OCI-LY7 (cell line): Measurements from ENCODE around the gene SLC5A11. TPM values are rescaled to one million over a fixed set of nuclear protein-coding genes. Genes with fewer than 3 reads are reported as not detected.

Experiments used
- BruUV-seq: library from RNA; stranded (reverse); fragments of 400-500 nt; replicated peaks from 2 replicates; lab custom pipeline; 2021; lab: Mats Ljungman, UMichigan
- CTCF ChIA-PET: fragments of 300-600 bp; sonication (Branson Sonifier 250); formaldehyde crosslinking; loops from one replicate; lab custom pipeline; 2022; ENCODE audit warnings: antibody characterized with exemption; ENCODE audit not compliant: unreplicated experiment; lab: Charles Lee
- POLR2A ChIA-PET: fragments of 300-600 bp; sonication (Branson Sonifier 250); formaldehyde crosslinking; loops from one replicate; lab custom pipeline; 2022; ENCODE audit warnings: antibody characterized with exemption; lab: Charles Lee
- DNase-seq: peaks from one replicate; pipeline ENCODE4 v3.0.0-alpha.2; 2015; ENCODE audit warnings: low spot score
- H2AFZ ChIP-seq: fragments of 200-600 bp; sonication (generic), shearing (Covaris generic); 2 replicates; pipeline ENCODE4 v1.6.1; 2014; ENCODE audit warnings: mild to moderate bottlenecking, antibody characterized with exemption, low read length, moderate library complexity
- H3K27ac ChIP-seq: fragments of 200-600 bp; sonication (generic); 2 replicates; pipeline ENCODE4 v1.5.1; 2014; ENCODE audit warnings: mixed run types, low read depth, mild to moderate bottlenecking, moderate library complexity, low read length, inconsistent platforms; ENCODE audit not compliant: poor library complexity, severe bottlenecking
- H3K36me3 ChIP-seq: fragments of 200-600 bp; sonication (generic); 2 replicates; pipeline ENCODE4 v1.6.1; 2014; ENCODE audit warnings: mild to moderate bottlenecking, antibody characterized with exemption, low read length, moderate library complexity, mixed read lengths; ENCODE audit not compliant: insufficient read depth
- H3K4me1 ChIP-seq: fragments of 200-600 bp; sonication (generic); 2 replicates; pipeline ENCODE4 v1.5.1; 2014; ENCODE audit warnings: mild to moderate bottlenecking, low read length; ENCODE audit not compliant: insufficient read depth, poor library complexity, severe bottlenecking
- H3K4me2 ChIP-seq: fragments of 200-600 bp; sonication (generic); 2 replicates; pipeline ENCODE4 v1.6.1; 2014; ENCODE audit warnings: mild to moderate bottlenecking, low read length
- H3K4me3 ChIP-seq: fragments of 200-600 bp; sonication (generic); 2 replicates; pipeline ENCODE4 v1.5.1; 2014; ENCODE audit warnings: mild to moderate bottlenecking, low read depth, low read length; ENCODE audit not compliant: poor library complexity, severe bottlenecking
- H3K79me2 ChIP-seq: fragments of 200-600 bp; sonication (generic); 2 replicates; pipeline ENCODE4 v1.6.1; 2016; ENCODE audit warnings: low read depth, mild to moderate bottlenecking, low read length, moderate library complexity, mixed read lengths; ENCODE audit not compliant: insufficient read depth
- H3K9me2 ChIP-seq: fragments of 200-600 bp; sonication (generic); 2 replicates; pipeline ENCODE4 v1.6.1; 2016; ENCODE audit warnings: mild to moderate bottlenecking, low read length, mixed read lengths; ENCODE audit not compliant: insufficient read depth
- H3K9me3 ChIP-seq: fragments of 200-600 bp; sonication (generic); 2 replicates; pipeline ENCODE4 v1.6.1; 2014; ENCODE audit warnings: mild to moderate bottlenecking, mixed run types, low read length, mixed read lengths
- H4K20me1 ChIP-seq: fragments of 200-600 bp; sonication (generic); 2 replicates; pipeline ENCODE4 v1.6.1; 2014; ENCODE audit warnings: mild to moderate bottlenecking, antibody characterized with exemption, low read length, moderate library complexity, mixed read lengths; ENCODE audit not compliant: insufficient read depth
- CTCF ChIP-seq: fragments of 200-600 bp; sonication (generic); conservative IDR thresholded peaks from 2 replicates; pipeline ENCODE4 v1.5.1; 2014; ENCODE audit warnings: mild to moderate bottlenecking, antibody characterized with exemption, low read length, moderate library complexity, mixed read lengths
- EZH2phosphoT487 ChIP-seq: fragments of 200-600 bp; sonication (generic); IDR thresholded peaks from 2 replicates; pipeline ENCODE4 v1.6.1; 2018; ENCODE audit warnings: low read depth, borderline replicate concordance, mild to moderate bottlenecking, mixed run types, antibody characterized with exemption, low read length, moderate library complexity, mixed read lengths
- intact Hi-C: fragments of 100-400 bp; cut with micrococcal nuclease; formaldehyde crosslinking; loops from one replicate; pipeline ENCODE4 v1.10.0; 2022; ENCODE audit not compliant: unreplicated experiment
- total RNA-seq, 2 experiments: library from RNA; depleted of rRNA in 1 of 2; stranded (reverse); fragments of >200 nt in 1 of 2; shearing (Covaris generic) in 1 of 2; gene quantifications; 2 replicates each; pipeline ENCODE4 v1.2.3, GENCODE V29; 2014 to 2022

The SLC5A11 gene
- total RNA-seq, 2 experiments from 2014 or later = 1.0 TPM

- Histone ChIP-seq H3K4me2 (no peak overlapping the region), H3K36me3 (no peaks in the 10 kb centered on the region), H3K9me3 (0 out of 2 replicates have a peak, but pooled peaks cover 8% of the 10 kb centered on the region), H3K4me3 (no peak overlapping the region), H4K20me1 (no peaks in the 10 kb centered on the region), H3K27ac (no peak overlapping the region), H2AFZ (no peak overlapping the region), H3K79me2 (no peaks in the 10 kb centered on the region), H3K9me2 (no peaks in the 10 kb centered on the region), H3K4me1 (no peaks in the 10 kb centered on the region)
- ChIA-PET POLR2A (interaction anchor here (0.7 kb wide), 1 partner anchor 297 kb away, joined by 4 read pairs; no protein-coding TSS in a partner anchor), CTCF (no interaction called here)
- TF ChIP-seq EZH2phosphoT487 (no peak), CTCF (no peak)
- DNase-seq = no peak
- no TSS peak for BruUV-seq
- intact Hi-C loops = no loop called here
These were observed 15.7 kb downstream of the SLC5A11 start for GRCh38 chr16:24861461-24861860.

GRCh38 chr16:24863582-24864437, 18.0 kb downstream of the SLC5A11 start:
- Histone ChIP-seq H3K4me3 (no peak overlapping the region), H3K4me2 (no peak overlapping the region), H3K36me3 (no peaks in the 10 kb centered on the region), H3K27ac (no peak overlapping the region), H2AFZ (no peak overlapping the region), H3K9me3 (0 out of 2 replicates have a peak, but pooled peaks cover 8% of the 10 kb centered on the region), H3K4me1 (no peaks in the 10 kb centered on the region), H3K9me2 (no peaks in the 10 kb centered on the region), H3K79me2 (no peaks in the 10 kb centered on the region), H4K20me1 (no peaks in the 10 kb centered on the region)
- no TSS peak for BruUV-seq
- no peak for DNase-seq
- ChIA-PET CTCF (no interaction called here), POLR2A (interaction anchor here (1.4 kb wide), 1 partner anchor 12 kb away, joined by 4 read pairs; no protein-coding TSS in a partner anchor)
- intact Hi-C loops = no loop called here
- TF ChIP-seq EZH2phosphoT487 (no peak), CTCF (no peak)

- H3K9me2 ChIP-seq = no peaks in the 10 kb centered on the region
- H4K20me1 ChIP-seq = no peaks in the 10 kb centered on the region
- intact Hi-C loops = no loop called here
- no peaks in the 10 kb centered on the region for H3K4me1 ChIP-seq
- ChIA-PET POLR2A (no interaction called here), CTCF (no interaction called here)
- no peak overlapping the region for H3K4me3 ChIP-seq
- H2AFZ ChIP-seq = no peak overlapping the region
- H3K79me2 ChIP-seq = no peaks in the 10 kb centered on the region
- DNase-seq = no peak
- no peak overlapping the region for H3K27ac ChIP-seq
- BruUV-seq = no TSS peak
- no peaks in the 10 kb centered on the region for H3K36me3 ChIP-seq
- 0 out of 2 replicates have a peak, but pooled peaks cover 4% of the 10 kb centered on the region for H3K9me3 ChIP-seq
- H3K4me2 ChIP-seq = no peak overlapping the region
- no peak for TF ChIP-seq EZH2phosphoT487
- TF ChIP-seq CTCF = no peak
These were observed 23.3 kb downstream of the SLC5A11 start for GRCh38 chr16:24869033-24869432.
